Adrenal gland (tissue), 12 donors: ENCODE results near the gene TUBA3D. TPM values are rescaled to one million over a fixed set of nuclear protein-coding genes. Genes with fewer than 3 reads are reported as not detected.
"Not testable (repeated sequence)": the region's sequence is repeated elsewhere in the genome, so short reads cannot be mapped to it uniquely, and the experiment has no call there.

ENCODE experiments used
- DNase-seq, 7 donors: peaks; one replicate each; pipeline ENCODE4 v3.0.0-alpha.2; 2019 to 2020
- H3K27ac ChIP-seq, 5 donors: fragments of 200-600 bp; sonication (generic) in 4 of 5; 1 replicate in 3 of 5; 2 replicates in 2 of 5; pipeline versions ENCODE4 v1.5.1 to v1.8.0; 2016 to 2020; ENCODE audit warnings: mild to moderate bottlenecking in 1 of 5
- H3K27me3 ChIP-seq: fragments of 200-600 bp; 2 replicates; pipeline ENCODE4 v1.8.0; 2021
- H3K36me3 ChIP-seq, 2 donors: fragments of 200-600 bp; replicated peaks in 1 of 2; 1 replicate in 1 of 2; 2 replicates in 1 of 2; pipeline versions ENCODE4 v1.5.1 to v1.8.0; 2018 to 2022
- H3K4me1 ChIP-seq, 2 donors: fragments of 200-600 bp; replicated peaks in 1 of 2; 1 replicate in 1 of 2; 2 replicates in 1 of 2; pipeline versions ENCODE4 v1.5.1 to v1.8.0; 2018 to 2021
- H3K4me3 ChIP-seq, 4 donors: fragments of 200-600 bp; sonication (generic) in 3 of 4; one replicate each; pipeline ENCODE4 v1.5.1; 2016 to 2018
- H3K9me3 ChIP-seq, 3 donors: fragments of 200-600 bp; sonication (generic) in 1 of 3; replicated peaks in 1 of 3; 1 replicate in 2 of 3; 2 replicates in 1 of 3; pipeline versions ENCODE4 v1.5.1 to v1.8.0; 2016 to 2021
- POLR2A ChIP-seq, 2 donors: fragments of 450-650 bp; IDR thresholded peaks; one replicate each; pipeline ENCODE4 v1.6.1; 2017; ENCODE audit warnings: antibody characterized with exemption in 2 of 2, mild to moderate bottlenecking in 2 of 2, moderate library complexity in 1 of 2
- WGBS, 4 donors: extraction: QIAGEN DNeasy Blood & Tissue Kit in 2 of 4; methylation state at CpG; one replicate each; pipeline versions ENCODE4 v1.1.5 to v1.1.7; 2013 to 2017; 5-methylcytosine and 5-hydroxymethylcytosine counted together
- intact Hi-C, 2 donors: fragments of 100-400 bp; cut with DNase I; formaldehyde crosslinking; loops; one replicate each; pipeline versions ENCODE4 v1.14.1 to v1.15.0; 2022 to 2023
- polyA plus RNA-seq, 3 donors: library from polyadenylated mRNA; stranded (reverse); fragments of 200-250 nt in 2 of 3; fragments of 350-450 nt in 1 of 3; fragmentation: Illumina TruSeq in 1 of 3; extraction: RNeasy Lipid Tissue Mini Kit (QIAGEN cat#74804) in 1 of 3; gene quantifications; one replicate each; pipeline ENCODE4 v1.2.3, GENCODE V29; 2013 to 2014
- total RNA-seq, 9 donors: library from RNA; depleted of rRNA in 4 of 9; stranded (reverse); fragments of >200 nt in 4 of 9; fragments of 120-200 nt in 1 of 9; fragmentation: NEBNext Ultra II Directional in 1 of 9; extraction: Animal tissue kit (Norgen Biotek cat#: 25700) in 1 of 9; gene quantifications; one replicate each; pipeline versions ENCODE4 v1.1.0 to v1.2.4, GENCODE V29; 2013 to 2023
- TF ChIP-seq, protein P1 (sequence below), 6 experiments: fragments of 450-650 bp in 4 of 6; fragments of 200-600 bp in 2 of 6; sonication (generic) in 1 of 6; IDR thresholded peaks; 1 replicate in 5 of 6; 2 replicates in 1 of 6; pipeline versions ENCODE4 v1.5.1 to v1.8.0; 2016 to 2021; ENCODE audit warnings: antibody characterized with exemption in 6 of 6, mild to moderate bottlenecking in 2 of 6, moderate library complexity in 1 of 6
- donor health status: healthy with polysubstance abuse.
- donor health status: Bipolar disorder and iron deficiency.
- donor health status: DM: yes; HTN: yes; CAD: no.
- donor health status: DM: no; HTN: no; CAD: no.
- donor health status: DM: no; HTN: no; CAD: no.
- donor health status: DM: yes; HTN: yes; CAD: no.

The TUBA3D gene
- total and polyA plus RNA-seq, 12 donors: 0.10 TPM; not detected in 11

DNA sequence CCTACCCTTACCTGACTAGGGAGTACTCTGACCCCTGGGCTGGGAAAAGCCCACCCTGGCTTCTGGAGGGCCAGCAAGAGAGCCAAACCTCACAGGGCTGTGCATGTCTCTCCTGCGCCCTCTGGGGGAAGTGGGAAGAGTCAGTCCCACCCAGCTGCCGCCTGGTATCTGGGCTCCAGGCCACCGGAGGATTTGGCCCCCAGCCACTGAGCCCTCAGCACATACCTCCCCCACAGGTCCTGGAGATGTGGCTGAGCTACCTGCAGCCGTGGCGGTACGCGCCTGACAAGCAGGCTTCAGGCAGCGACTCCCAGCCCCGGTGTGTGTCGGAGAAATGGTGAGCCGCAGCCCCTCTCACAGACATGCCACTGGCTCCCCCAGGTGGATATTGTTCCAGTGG is 40.7 kb downstream of the TUBA3D start:
- DNase-seq: peak in 3 of 7 donors; percentile 46 to 59 (median 49)
- H3K9me3 ChIP-seq, H3K4me1 ChIP-seq, H3K27ac ChIP-seq, H3K4me3 ChIP-seq, intact Hi-C loops, H3K27me3 ChIP-seq: not testable (repeated sequence)
- 73 to 84% (median 80%) methylated on average over 1 to 11 of the region's 11 CpGs for WGBS, 4 donors
- TF ChIP-seq, protein P1, sequence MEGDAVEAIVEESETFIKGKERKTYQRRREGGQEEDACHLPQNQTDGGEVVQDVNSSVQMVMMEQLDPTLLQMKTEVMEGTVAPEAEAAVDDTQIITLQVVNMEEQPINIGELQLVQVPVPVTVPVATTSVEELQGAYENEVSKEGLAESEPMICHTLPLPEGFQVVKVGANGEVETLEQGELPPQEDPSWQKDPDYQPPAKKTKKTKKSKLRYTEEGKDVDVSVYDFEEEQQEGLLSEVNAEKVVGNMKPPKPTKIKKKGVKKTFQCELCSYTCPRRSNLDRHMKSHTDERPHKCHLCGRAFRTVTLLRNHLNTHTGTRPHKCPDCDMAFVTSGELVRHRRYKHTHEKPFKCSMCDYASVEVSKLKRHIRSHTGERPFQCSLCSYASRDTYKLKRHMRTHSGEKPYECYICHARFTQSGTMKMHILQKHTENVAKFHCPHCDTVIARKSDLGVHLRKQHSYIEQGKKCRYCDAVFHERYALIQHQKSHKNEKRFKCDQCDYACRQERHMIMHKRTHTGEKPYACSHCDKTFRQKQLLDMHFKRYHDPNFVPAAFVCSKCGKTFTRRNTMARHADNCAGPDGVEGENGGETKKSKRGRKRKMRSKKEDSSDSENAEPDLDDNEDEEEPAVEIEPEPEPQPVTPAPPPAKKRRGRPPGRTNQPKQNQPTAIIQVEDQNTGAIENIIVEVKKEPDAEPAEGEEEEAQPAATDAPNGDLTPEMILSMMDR (IDR thresholded peaks at IDR 0.05): peak in 2 of 6 experiments; percentile 12 to 14
- peaks cover 0 to 15% of the 10 kb centered on the region in 2 donors for H3K36me3 ChIP-seq

DNA sequence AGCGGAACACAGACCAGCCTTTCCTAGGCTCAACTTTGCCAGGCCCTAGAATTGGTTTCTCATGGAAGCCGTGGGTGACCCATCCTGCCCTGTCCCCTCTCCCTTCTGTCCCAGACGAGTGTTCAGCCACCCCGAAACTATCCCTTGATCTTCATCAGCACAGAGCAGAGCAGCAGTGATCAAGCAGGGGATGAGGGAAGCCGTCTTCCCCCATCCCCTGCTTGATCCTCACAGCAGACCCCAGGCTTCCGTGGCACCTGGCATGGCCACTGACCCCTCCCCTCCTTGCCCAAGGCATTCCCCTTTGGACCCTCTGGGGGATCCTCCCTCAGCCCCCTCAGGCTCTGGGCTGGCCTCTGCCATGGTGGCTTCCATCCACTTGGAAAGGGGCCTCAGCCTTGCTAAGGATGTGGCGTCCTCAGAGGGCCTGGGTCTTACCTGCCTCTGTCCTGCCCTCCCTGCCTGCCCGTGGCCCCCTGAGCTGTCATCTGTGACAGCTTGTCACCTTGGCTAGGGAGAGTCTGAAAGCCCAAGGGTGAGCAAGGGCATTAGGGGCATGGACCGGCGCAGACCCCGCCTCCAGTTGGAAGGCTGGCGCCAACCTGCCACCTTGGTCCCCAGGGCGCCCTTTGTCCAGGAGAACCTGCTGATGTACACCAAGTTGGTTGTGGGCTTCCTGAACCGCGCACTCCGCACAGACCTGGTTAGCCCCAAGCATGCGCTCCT is 41.4 kb downstream of the TUBA3D start:
- no peaks in the 10 kb centered on the region for H3K27me3 ChIP-seq
- H3K36me3 ChIP-seq: peaks cover 0 to 15% of the 10 kb centered on the region in 2 donors
- H3K27ac ChIP-seq: no peak overlapping the region
- TF ChIP-seq, protein P1 (IDR thresholded peaks at IDR 0.05): no peak
- TF ChIP-seq POLR2A (IDR thresholded peaks at IDR 0.05): no peak
- no peak overlapping the region for H3K4me3 ChIP-seq
- no peak for DNase-seq
- no peaks in the 10 kb centered on the region for H3K9me3 ChIP-seq
- peaks cover 6 to 13% of the 10 kb centered on the region in 2 donors for H3K4me1 ChIP-seq
- intact Hi-C loops: no loop called here
- WGBS, 4 donors: 91 to 97% (median 94%) methylated on average over 9 to 17 of the region's 17 CpGs

DNA sequence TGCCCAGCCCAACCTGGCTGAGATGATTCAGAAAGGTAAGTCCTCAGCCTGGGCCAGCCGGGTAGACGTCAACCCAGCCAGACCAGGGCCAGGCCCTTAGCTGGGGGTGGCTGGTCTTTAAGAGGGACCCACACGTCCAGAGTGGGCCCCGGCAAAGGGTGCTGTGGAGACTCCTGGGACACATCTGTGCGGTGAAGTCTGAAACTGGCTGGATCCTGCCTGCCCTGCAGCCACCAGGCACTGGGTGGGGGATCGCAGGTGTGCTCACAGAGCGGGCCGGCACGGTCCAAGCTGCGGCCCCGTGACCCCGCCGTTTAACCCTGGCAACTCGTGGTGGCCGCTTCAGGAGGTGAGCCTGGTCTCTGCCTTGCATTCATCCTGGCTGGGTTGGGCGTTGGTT is 41.9 kb downstream of the TUBA3D start:
- DNase-seq, H3K4me3 ChIP-seq, H3K27me3 ChIP-seq, intact Hi-C loops, H3K27ac ChIP-seq, H3K9me3 ChIP-seq: not testable (repeated sequence)
- Histone ChIP-seq H3K4me1 (peaks cover 6 to 13% of the 10 kb centered on the region in 2 donors), H3K36me3 (peaks cover 0 to 15% of the 10 kb centered on the region in 2 donors)
- 83 to 90% (median 88%) methylated on average over 4 to 16 of the region's 16 CpGs; no CpG with 5 or more reads in 1 of the 4 donors for WGBS, 4 donors

DNA sequence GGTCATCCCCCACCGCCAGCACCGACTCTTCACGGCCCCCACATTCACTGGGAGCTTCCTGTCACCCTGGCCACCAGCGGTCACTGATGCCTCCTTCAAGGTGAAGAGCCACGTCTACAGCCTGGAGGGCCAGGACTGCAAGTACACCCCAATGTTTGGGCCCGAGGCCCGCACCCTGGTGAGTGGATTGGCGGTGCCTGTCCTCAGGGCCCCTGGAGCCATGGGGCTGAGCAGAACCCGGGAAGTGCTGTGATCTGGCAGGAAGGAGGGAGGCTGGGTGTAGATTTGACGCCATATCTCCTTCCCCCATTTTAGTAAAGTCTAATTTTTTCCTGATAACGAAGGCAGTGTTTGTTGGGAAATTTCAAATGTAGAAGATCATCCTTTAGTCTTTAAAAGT is 42.6 kb downstream of the TUBA3D start:
- DNase-seq, H3K27ac ChIP-seq, H3K27me3 ChIP-seq, H3K9me3 ChIP-seq, intact Hi-C loops, H3K4me3 ChIP-seq: not testable (repeated sequence)
- 63 to 93% (median 92%) methylated on average over 1 to 10 of the region's 11 CpGs for WGBS, 4 donors
- Histone ChIP-seq H3K4me1 (peaks cover 6 to 13% of the 10 kb centered on the region in 2 donors), H3K36me3 (peaks cover 0 to 15% of the 10 kb centered on the region in 2 donors)

DNA sequence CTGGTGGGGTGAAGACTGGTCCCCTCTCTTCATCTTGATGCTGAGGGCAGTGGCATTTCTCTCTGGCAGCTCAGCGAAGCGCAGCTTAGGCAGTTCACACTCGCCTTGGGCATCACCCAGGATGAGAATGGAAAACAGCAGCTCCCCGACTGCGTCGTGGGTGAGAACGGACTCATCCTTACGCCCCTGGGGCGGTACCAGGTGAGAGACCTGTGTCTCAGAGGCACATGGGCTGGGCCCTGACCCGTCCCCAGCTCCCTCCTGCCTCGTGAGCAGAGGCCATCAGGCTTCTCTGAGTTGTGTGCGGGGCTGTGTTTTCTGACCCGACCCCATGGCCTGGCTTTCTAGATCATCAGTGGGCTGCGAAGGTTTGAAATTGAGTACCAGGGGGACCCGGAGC is 43.5 kb downstream of the TUBA3D start:
- no peaks in the 10 kb centered on the region for H3K9me3 ChIP-seq
- 94 to 97% (median 95%) methylated on average over 9 to 15 of the region's 15 CpGs for WGBS, 4 donors
- TF ChIP-seq POLR2A (IDR thresholded peaks at IDR 0.05): no peak
- TF ChIP-seq, protein P1 (IDR thresholded peaks at IDR 0.05): no peak
- H3K27ac ChIP-seq: no peak overlapping the region
- H3K4me3 ChIP-seq: no peak overlapping the region
- no peak for DNase-seq
- peaks cover 6 to 13% of the 10 kb centered on the region in 2 donors for H3K4me1 ChIP-seq
- no peaks in the 10 kb centered on the region for H3K27me3 ChIP-seq
- H3K36me3 ChIP-seq: peaks cover 0 to 15% of the 10 kb centered on the region in 2 donors
- intact Hi-C loops: no loop called here

DNA sequence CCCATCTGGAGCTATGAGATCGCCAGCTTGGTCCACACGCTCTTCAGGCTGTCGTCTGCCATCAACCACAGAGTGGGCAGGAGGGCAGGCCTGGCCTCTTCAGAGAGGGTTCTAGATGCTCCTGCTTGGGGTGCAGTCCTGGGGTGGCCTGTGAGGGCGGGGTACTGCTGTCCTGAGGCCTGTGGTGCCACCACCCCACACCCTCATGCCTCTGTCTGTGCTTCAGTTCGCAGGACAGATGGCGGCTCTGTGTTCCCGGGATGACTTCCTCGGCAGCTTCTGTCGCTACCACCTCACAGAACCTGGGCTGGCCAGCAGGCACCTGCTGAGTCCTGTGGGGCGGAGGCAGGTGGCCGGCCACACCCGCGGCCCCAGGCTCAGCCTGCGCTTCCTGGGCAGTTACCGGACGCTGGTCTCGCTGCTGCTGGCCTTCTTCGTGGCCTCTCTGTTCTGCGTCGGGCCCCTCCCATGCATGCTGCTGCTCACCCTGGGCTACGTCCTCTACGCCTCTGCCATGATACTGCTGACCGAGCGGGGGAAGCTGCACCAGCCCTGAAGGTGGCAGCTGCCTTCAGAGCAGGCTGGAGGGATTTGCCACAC is 44.1 kb downstream of the TUBA3D start:
- DNase-seq, H3K27me3 ChIP-seq, H3K4me3 ChIP-seq, intact Hi-C loops, H3K9me3 ChIP-seq: not testable (repeated sequence)
- peaks cover 0 to 15% of the 10 kb centered on the region in 2 donors for H3K36me3 ChIP-seq
- H3K27ac ChIP-seq: peak overlapping the region in 3 of 5 donors; percentile 32 to 73 (median 41)
- WGBS, 4 donors: 90 to 98% (median 91%) methylated on average over 5 to 24 of the region's 24 CpGs
- peaks cover 6 to 13% of the 10 kb centered on the region in 2 donors for H3K4me1 ChIP-seq
